IMR-90 (cell line): Measurements from ENCODE around the gene MICAL3. TPM values are rescaled to one million over a fixed set of nuclear protein-coding genes. Genes with fewer than 3 reads are reported as not detected.

ENCODE experiments used
- ATAC-seq: fragments of 200-7000 bp; cut with Tn5 transposase; 2 replicates; pipeline ENCODE4 v1.9.1; 2020; ENCODE audit warnings: low read depth, mild to moderate bottlenecking, moderate library complexity
- BruUV-seq: library from RNA; stranded (reverse); fragments of 400-500 nt; replicated peaks from 2 replicates; lab custom pipeline; 2021; lab: Mats Ljungman, UMichigan
- CTCF ChIA-PET: fragments of 300-600 bp; formaldehyde crosslinking; extraction: SDS; loops from one replicate; lab custom pipeline; 2021; ENCODE audit warnings: antibody characterized with exemption; lab: Yijun Ruan, JAX
- POLR2A ChIA-PET: fragments of 300-600 bp; sonication (Branson Sonifier 250); formaldehyde crosslinking; loops from one replicate; lab custom pipeline; 2022; ENCODE audit warnings: antibody characterized with exemption; ENCODE audit not compliant: unreplicated experiment; lab: Charles Lee
- DNase-seq: peaks from one replicate; pipeline ENCODE4 v3.0.0; 2013
- H2AFZ ChIP-seq: replicated peaks from 2 replicates; pipeline ENCODE3; 2013; ENCODE audit warnings: low read length, mild to moderate bottlenecking; ENCODE audit not compliant: poor library complexity
- H2AK5ac ChIP-seq: 2 replicates; pipeline ENCODE4 v1.6.1; 2013; ENCODE audit warnings: low read depth, low read length, inconsistent platforms
- H2AK9ac ChIP-seq: replicated peaks from 2 replicates; pipeline ENCODE3; 2013; ENCODE audit warnings: mild to moderate bottlenecking, low read depth, low read length, moderate library complexity; ENCODE audit not compliant: poor library complexity
- H2BK120ac ChIP-seq: 2 replicates; pipeline ENCODE4 v1.6.1; 2013; ENCODE audit warnings: low read depth, low read length, inconsistent platforms
- H2BK15ac ChIP-seq: 3 replicates; pipeline ENCODE4 v1.6.1; 2013; ENCODE audit warnings: low read depth, low read length, inconsistent platforms
- H2BK20ac ChIP-seq: 2 replicates; pipeline ENCODE4 v1.6.1; 2013; ENCODE audit warnings: low read depth, mild to moderate bottlenecking, inconsistent platforms, low read length, moderate library complexity
- H2BK5ac ChIP-seq: 2 replicates; pipeline ENCODE4 v1.6.1; 2013; ENCODE audit warnings: mild to moderate bottlenecking, low read depth, low read length, inconsistent platforms; ENCODE audit not compliant: poor library complexity, severe bottlenecking
- H3K14ac ChIP-seq: replicated peaks from 2 replicates; pipeline ENCODE4 v1.6.1; 2013; ENCODE audit warnings: low read depth, low read length, inconsistent platforms
- H3K18ac ChIP-seq: 2 replicates; pipeline ENCODE4 v1.6.1; 2013; ENCODE audit warnings: low read depth, low read length, control low read depth
- H3K23ac ChIP-seq: 2 replicates; pipeline ENCODE4 v1.6.1; 2013; ENCODE audit warnings: low read depth, low read length, inconsistent platforms
- H3K27ac ChIP-seq: 2 replicates; pipeline ENCODE4 v1.5.1; 2013; ENCODE audit warnings: mild to moderate bottlenecking, control low read depth, low read length; ENCODE audit not compliant: insufficient read depth
- H3K27me3 ChIP-seq: 2 replicates; pipeline ENCODE4 v1.6.1; 2013; ENCODE audit warnings: low read length; ENCODE audit not compliant: control insufficient read depth, insufficient read depth
- H3K36me3 ChIP-seq: 2 replicates; pipeline ENCODE4 v1.6.1; 2013; ENCODE audit warnings: low read length, mixed read lengths; ENCODE audit not compliant: control insufficient read depth, insufficient read depth
- H3K4ac ChIP-seq: 2 replicates; pipeline ENCODE4 v1.6.1; 2013; ENCODE audit warnings: low read depth, low read length, inconsistent platforms
- H3K4me1 ChIP-seq: 2 replicates; pipeline ENCODE4 v1.6.1; 2013; ENCODE audit warnings: low read length, mixed read lengths; ENCODE audit not compliant: control insufficient read depth, insufficient read depth
- H3K4me2 ChIP-seq: 2 replicates; pipeline ENCODE4 v1.6.1; 2013; ENCODE audit warnings: low read depth, mild to moderate bottlenecking, control low read depth, low read length, moderate library complexity
- H3K4me3 ChIP-seq: 2 replicates; pipeline ENCODE4 v1.5.1; 2013; ENCODE audit warnings: low read depth, mild to moderate bottlenecking, control low read depth, low read length, moderate library complexity; ENCODE audit not compliant: insufficient read depth
- H3K56ac ChIP-seq: 2 replicates; pipeline ENCODE4 v1.6.1; 2013; ENCODE audit warnings: low read length, inconsistent platforms; ENCODE audit not compliant: insufficient read depth; ENCODE audit errors: extremely low read depth
- H3K79me1 ChIP-seq, 2 experiments: 2 replicates each; pipeline ENCODE4 v1.6.1; 2013; ENCODE audit warnings: low read length in 2 of 2, inconsistent platforms in 1 of 2, low read depth in 1 of 2
- H3K9ac ChIP-seq: 2 replicates; pipeline ENCODE4 v1.6.1; 2013; ENCODE audit warnings: low read depth, low read length, control low read depth
- H3K9me1 ChIP-seq: 2 replicates; pipeline ENCODE4 v1.6.1; 2013; ENCODE audit warnings: low read length, inconsistent platforms; ENCODE audit not compliant: insufficient read depth
- H3K9me3 ChIP-seq: 2 replicates; pipeline ENCODE4 v1.6.1; 2013; ENCODE audit warnings: low read length; ENCODE audit not compliant: control insufficient read depth, insufficient read depth
- H4K20me1 ChIP-seq: 2 replicates; pipeline ENCODE4 v1.6.1; 2013; ENCODE audit warnings: low read length, inconsistent platforms; ENCODE audit not compliant: insufficient read depth
- H4K5ac ChIP-seq: 2 replicates; pipeline ENCODE4 v1.6.1; 2013; ENCODE audit warnings: mild to moderate bottlenecking, low read depth, low read length, control low read depth
- H4K8ac ChIP-seq, 2 experiments: 2 replicates each; pipeline ENCODE4 v1.6.1; 2013; ENCODE audit warnings: low read depth in 2 of 2, low read length in 2 of 2, control low read depth in 1 of 2, inconsistent platforms in 1 of 2
- H4K91ac ChIP-seq: 2 replicates; pipeline ENCODE4 v1.6.1; 2013; ENCODE audit warnings: low read depth, low read length, inconsistent platforms; ENCODE audit not compliant: insufficient read depth
- MAFK ChIP-seq: IDR thresholded peaks from 2 replicates; pipeline ENCODE4 v1.6.1; 2012; ENCODE audit warnings: low read depth, low read length, improper control_type of control experiment
- MAZ ChIP-seq: IDR thresholded peaks from 2 replicates; pipeline ENCODE4 v1.6.1; 2012; ENCODE audit warnings: low read depth, mild to moderate bottlenecking, low read length, improper control_type of control experiment, moderate library complexity, borderline replicate concordance
- MXI1 ChIP-seq: IDR thresholded peaks from 2 replicates; pipeline ENCODE4 v1.6.1; 2012; ENCODE audit warnings: low read depth, mild to moderate bottlenecking, low read length, moderate library complexity, borderline replicate concordance
- WGBS, 2 experiments: methylation state at CpG; one replicate each; pipeline versions ENCODE4 v1.1.5 to v1.1.7; 2013; ENCODE audit warnings: missing lambda C conversion rate in 2 of 2; ENCODE audit not compliant: insufficient read length in 1 of 2; ENCODE audit errors: extremely low coverage in 2 of 2; 5-methylcytosine and 5-hydroxymethylcytosine counted together
- dilution Hi-C: fragments of 300-500 bp; cut with HindIII; formaldehyde crosslinking; loops from one replicate; pipeline ENCODE4 v1.14.3; 2018; ENCODE audit warnings: low sequenced_read_pairs; ENCODE audit not compliant: unreplicated experiment
- in situ Hi-C: fragments of 300-500 bp; cut with MboI; formaldehyde crosslinking; loops from 3 replicates; pipeline ENCODE4 v1.14.3; 2019; ENCODE audit warnings: low sequenced_read_pairs, inconsistent platforms, mixed read lengths
- intact Hi-C: fragments of 100-400 bp; cut with micrococcal nuclease; formaldehyde crosslinking; loops from 2 replicates; pipeline ENCODE4 v1.10.0; 2022
- polyA plus RNA-seq, 3 experiments: library from polyadenylated mRNA; depleted of rRNA; stranded (reverse); fragments of >200 nt; gene quantifications; 2 replicates each; pipeline ENCODE4 v1.2.3, GENCODE V29; 2012; ENCODE audit warnings: low replicate concordance in 1 of 3
- total RNA-seq: library from RNA; depleted of rRNA; stranded (reverse); fragments of >200 nt; gene quantifications from 2 replicates; pipeline ENCODE4 v1.2.3, GENCODE V29; 2012
- TF ChIP-seq, protein P1 (sequence below): fragments of 150-350 bp; IDR thresholded peaks from 2 replicates; pipeline ENCODE4 v1.6.1; 2016; ENCODE audit warnings: low read depth, mild to moderate bottlenecking, low read length, moderate library complexity, borderline replicate concordance

Gene MICAL3
- total and polyA plus RNA-seq, 2 of the 4 experiments (the other 2 are of a cell fraction): 17.6 to 26.8 TPM

DNA sequence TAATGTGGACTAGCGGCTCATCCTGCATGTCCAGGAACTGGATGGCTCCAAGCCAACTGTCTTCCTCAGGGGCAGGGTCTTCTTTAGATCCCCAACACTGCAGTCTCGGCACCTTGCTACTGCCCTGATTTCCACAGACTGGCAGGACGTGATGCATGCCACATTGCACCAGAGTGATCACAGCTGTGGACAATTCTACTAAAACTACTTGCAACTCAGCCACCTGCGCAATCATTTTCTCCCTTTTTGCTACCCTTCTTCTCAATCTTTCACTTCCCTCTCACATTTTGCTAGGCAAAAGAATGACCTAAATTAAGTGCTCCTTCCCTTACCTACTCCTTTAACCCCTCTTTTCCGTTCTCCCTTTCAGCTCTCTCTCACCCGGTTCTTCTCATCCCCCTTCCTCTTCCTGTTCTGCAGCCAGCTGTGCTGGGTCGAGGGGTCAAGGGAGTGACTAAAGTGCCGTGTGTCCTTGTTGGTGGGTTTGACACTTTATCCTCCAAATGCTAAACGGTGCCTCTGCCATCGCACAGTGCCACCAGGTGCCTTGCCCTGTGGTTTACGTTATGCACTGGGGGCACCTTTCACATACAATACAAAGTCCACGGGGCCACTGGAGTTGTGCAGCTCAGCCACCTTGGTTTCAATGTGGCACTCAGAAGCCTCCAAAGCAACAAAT lies 42.0 kb upstream of the MICAL3 start (continued):
- no peak for TF ChIP-seq MXI1

- H3K36me3 ChIP-seq: no peaks in the 10 kb centered on the region
- H3K27ac ChIP-seq: no peak overlapping the region
- no peak overlapping the region for H2BK15ac ChIP-seq
- H3K4me1 ChIP-seq: peaks cover 12% of the 10 kb centered on the region
- H3K79me1 ChIP-seq: no peaks in the 10 kb centered on the region
- H3K4me2 ChIP-seq: no peak overlapping the region
- 47% methylated on average over 3 of the region's 9 CpGs; no CpG with 5 or more reads in 1 of the 2 experiments for WGBS, 2 experiments
- CTCF ChIA-PET: interaction anchor here (2.4 kb wide), 1 partner anchor 11 kb away, joined by 12 read pairs; no protein-coding TSS in a partner anchor
- H3K18ac ChIP-seq: no peak overlapping the region
- H4K8ac ChIP-seq: no peak overlapping the region
- no peak overlapping the region for H2AFZ ChIP-seq
- no peaks in the 10 kb centered on the region for H3K27me3 ChIP-seq
- DNase-seq (no peak), ATAC-seq (no peak)
- H3K4me3 ChIP-seq: no peak overlapping the region
- peaks cover 10% of the 10 kb centered on the region; the same call in 1 of the 2 replicates for H3K9me1 ChIP-seq
- no peak overlapping the region for H3K9ac ChIP-seq
- POLR2A ChIA-PET: no interaction called here
- H2BK20ac ChIP-seq: no peak overlapping the region
- TF ChIP-seq MAZ (no peak), MAFK (no peak), MXI1 (no peak)
- TF ChIP-seq, protein P1, sequence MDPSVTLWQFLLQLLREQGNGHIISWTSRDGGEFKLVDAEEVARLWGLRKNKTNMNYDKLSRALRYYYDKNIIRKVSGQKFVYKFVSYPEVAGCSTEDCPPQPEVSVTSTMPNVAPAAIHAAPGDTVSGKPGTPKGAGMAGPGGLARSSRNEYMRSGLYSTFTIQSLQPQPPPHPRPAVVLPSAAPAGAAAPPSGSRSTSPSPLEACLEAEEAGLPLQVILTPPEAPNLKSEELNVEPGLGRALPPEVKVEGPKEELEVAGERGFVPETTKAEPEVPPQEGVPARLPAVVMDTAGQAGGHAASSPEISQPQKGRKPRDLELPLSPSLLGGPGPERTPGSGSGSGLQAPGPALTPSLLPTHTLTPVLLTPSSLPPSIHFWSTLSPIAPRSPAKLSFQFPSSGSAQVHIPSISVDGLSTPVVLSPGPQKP: no peak
- H4K5ac ChIP-seq: no peak overlapping the region
- no peaks in the 10 kb centered on the region for H3K9me3 ChIP-seq
- H2BK120ac ChIP-seq: no peak overlapping the region
- in situ Hi-C loops: loop anchor here (5.0 to 25.0 kb wide), 3 partner anchors 73 to 503 kb away; partner anchors contain the start of gene SLC25A18
- H3K56ac ChIP-seq: no peak overlapping the region
- BruUV-seq: no TSS peak
- H2AK5ac ChIP-seq: 0 out of 2 replicates have a peak overlapping the region, but pooled peaks have one; percentile 4
- H3K4ac ChIP-seq: 0 out of 2 replicates have a peak overlapping the region, but pooled peaks have one; percentile 22
- intact Hi-C loops: no loop called here
- H4K20me1 ChIP-seq: no peaks in the 10 kb centered on the region
- no peak overlapping the region for H2BK5ac ChIP-seq
- H3K14ac ChIP-seq: no peak overlapping the region
- H3K23ac ChIP-seq: no peak overlapping the region
- dilution Hi-C loops: no loop called here
- no peak overlapping the region for H2AK9ac ChIP-seq
- H4K91ac ChIP-seq: no peak overlapping the region
These were observed 40.9 kb upstream of the MICAL3 start for GRCh38 chr22:18065256-18065655.
